Smooth muscle cell (in vitro differentiated cells): ENCODE results near the gene AIFM3. TPM values are rescaled to one million over a fixed set of nuclear protein-coding genes. Genes with fewer than 3 reads are reported as not detected.

Experiments
- DNase-seq: peaks from one replicate; lab custom pipeline; 2025; ENCODE audit not compliant: unreplicated experiment; lab: John Stamatoyannopoulos, UW
- H2AFZ ChIP-seq: fragments of 200-600 bp; sonication (generic); 2 replicates; pipeline ENCODE4 v1.6.0; 2016; ENCODE audit warnings: antibody characterized with exemption, low read depth, mild to moderate bottlenecking
- H3F3A ChIP-seq: fragments of 200-600 bp; sonication (generic); 2 replicates; pipeline ENCODE4 v1.6.0; 2017; ENCODE audit warnings: antibody characterized with exemption, low read depth
- H3K27ac ChIP-seq: fragments of 200-600 bp; sonication (generic); 2 replicates; pipeline ENCODE4 v1.5.1; 2016; ENCODE audit warnings: low read depth, mild to moderate bottlenecking
- H3K27me3 ChIP-seq: fragments of 200-600 bp; sonication (generic); 2 replicates; pipeline ENCODE4 v1.6.1; 2016; ENCODE audit warnings: low read depth, mild to moderate bottlenecking
- H3K36me3 ChIP-seq: fragments of 200-600 bp; sonication (generic); 2 replicates; pipeline ENCODE4 v1.5.1; 2016; ENCODE audit warnings: low read depth
- H3K4me1 ChIP-seq: fragments of 200-600 bp; sonication (generic); 2 replicates; pipeline ENCODE4 v1.5.1; 2016; ENCODE audit warnings: low read depth
- H3K4me2 ChIP-seq: fragments of 200-600 bp; sonication (generic); 2 replicates; pipeline ENCODE4 v1.6.0; 2016; ENCODE audit warnings: mild to moderate bottlenecking
- H3K4me3 ChIP-seq: fragments of 200-600 bp; sonication (generic); 2 replicates; pipeline ENCODE4 v1.5.1; 2016; ENCODE audit warnings: mild to moderate bottlenecking
- H3K79me2 ChIP-seq: fragments of 200-600 bp; sonication (generic); 2 replicates; pipeline ENCODE4 v1.6.0; 2016; ENCODE audit warnings: low read depth, mild to moderate bottlenecking
- H3K9ac ChIP-seq: fragments of 200-600 bp; sonication (generic); 2 replicates; pipeline ENCODE4 v1.6.0; 2016; ENCODE audit warnings: low read depth
- H3K9me3 ChIP-seq: fragments of 200-600 bp; sonication (generic); replicated peaks from 2 replicates; pipeline ENCODE4 v1.5.1; 2016; ENCODE audit warnings: low read depth
- H4K20me1 ChIP-seq: fragments of 200-600 bp; sonication (generic); 2 replicates; pipeline ENCODE4 v1.6.0; 2016; ENCODE audit warnings: low read depth
- whole genome bisulfite sequencing: methylation state at CpG from one replicate; pipeline ENCODE4 v1.1.7; 2016; ENCODE audit warnings: low lambda C conversion rate; 5-methylcytosine and 5-hydroxymethylcytosine counted together
- polyA plus RNA-seq: library from polyadenylated mRNA; unstranded; fragments of >200 nt; fragmentation: Nextera tagmentation; extraction: Ambion mirVana; gene quantifications from 2 replicates; pipeline ENCODE4 v1.2.1, GENCODE V29; 2016
- total RNA-seq: library from RNA; depleted of rRNA; stranded (reverse); fragments of >200 nt; gene quantifications from 2 replicates; pipeline ENCODE4 v1.2.3, GENCODE V29; 2014
- TF ChIP-seq, protein P1 (sequence below): fragments of 200-600 bp; sonication (generic); IDR thresholded peaks from 2 replicates; pipeline ENCODE4 v1.5.1; 2017; ENCODE audit warnings: borderline replicate concordance, mild to moderate bottlenecking, antibody characterized with exemption; ENCODE audit not compliant: insufficient read depth, poor library complexity, severe bottlenecking

The AIFM3 gene
- total and polyA plus RNA-seq, 2 experiments from 2014 or later = 0.85 TPM; not detected in 1

DNA sequence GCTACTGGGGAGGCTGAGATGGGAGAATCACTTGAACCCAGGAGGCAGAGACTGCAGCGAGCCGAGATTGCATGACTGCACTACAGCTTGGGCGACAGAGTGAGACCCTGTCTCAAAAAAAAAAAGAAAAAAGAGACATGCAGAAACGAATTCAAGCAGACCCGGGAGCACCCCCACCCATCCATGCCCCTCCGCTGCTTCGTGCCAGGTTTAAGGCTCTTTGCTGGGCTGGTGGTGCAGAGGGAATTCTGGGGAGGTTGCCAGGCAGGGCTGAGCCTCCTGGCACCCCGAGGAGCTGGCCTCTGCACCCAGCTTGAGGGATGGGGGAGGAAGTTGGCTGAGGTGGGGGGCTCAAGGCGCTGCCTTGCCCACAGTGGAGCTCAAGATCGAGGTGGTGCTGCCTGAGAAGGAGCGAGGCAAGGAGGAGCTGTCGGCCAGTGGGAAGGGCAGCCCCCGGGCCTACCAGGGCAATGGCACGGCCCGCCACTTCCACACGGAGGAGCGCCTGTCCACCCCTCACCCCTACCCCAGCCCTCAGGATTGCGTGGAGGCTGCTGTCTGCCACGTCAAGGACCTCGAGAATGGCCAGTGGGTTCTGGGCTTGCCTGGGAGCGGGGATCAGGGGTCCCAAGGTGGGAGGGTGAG lies 6.0 kb downstream of the AIFM3 start:
- Histone ChIP-seq H3K27ac (no peak overlapping the region), H3K9me3 (no peaks in the 10 kb centered on the region), H4K20me1 (no peaks in the 10 kb centered on the region), H3K36me3 (no peaks in the 10 kb centered on the region), H3K4me2 (no peak overlapping the region), H3K9ac (no peak overlapping the region), H3K27me3 (no peaks in the 10 kb centered on the region), H3K4me3 (no peak overlapping the region), H3K4me1 (peaks cover 10% of the 10 kb centered on the region), H3F3A (no peaks in the 10 kb centered on the region), H2AFZ (no peak overlapping the region), H3K79me2 (no peaks in the 10 kb centered on the region)
- 82% methylated on average over 19 of the region's 21 CpGs for WGBS
- TF ChIP-seq, protein P1, sequence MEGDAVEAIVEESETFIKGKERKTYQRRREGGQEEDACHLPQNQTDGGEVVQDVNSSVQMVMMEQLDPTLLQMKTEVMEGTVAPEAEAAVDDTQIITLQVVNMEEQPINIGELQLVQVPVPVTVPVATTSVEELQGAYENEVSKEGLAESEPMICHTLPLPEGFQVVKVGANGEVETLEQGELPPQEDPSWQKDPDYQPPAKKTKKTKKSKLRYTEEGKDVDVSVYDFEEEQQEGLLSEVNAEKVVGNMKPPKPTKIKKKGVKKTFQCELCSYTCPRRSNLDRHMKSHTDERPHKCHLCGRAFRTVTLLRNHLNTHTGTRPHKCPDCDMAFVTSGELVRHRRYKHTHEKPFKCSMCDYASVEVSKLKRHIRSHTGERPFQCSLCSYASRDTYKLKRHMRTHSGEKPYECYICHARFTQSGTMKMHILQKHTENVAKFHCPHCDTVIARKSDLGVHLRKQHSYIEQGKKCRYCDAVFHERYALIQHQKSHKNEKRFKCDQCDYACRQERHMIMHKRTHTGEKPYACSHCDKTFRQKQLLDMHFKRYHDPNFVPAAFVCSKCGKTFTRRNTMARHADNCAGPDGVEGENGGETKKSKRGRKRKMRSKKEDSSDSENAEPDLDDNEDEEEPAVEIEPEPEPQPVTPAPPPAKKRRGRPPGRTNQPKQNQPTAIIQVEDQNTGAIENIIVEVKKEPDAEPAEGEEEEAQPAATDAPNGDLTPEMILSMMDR = no peak
- DNase-seq = no peak

GRCh38 chr22:20973634-20974286 lies 6.7 kb downstream of the AIFM3 start:
- no peak for DNase-seq
- Histone ChIP-seq H3K4me3 (no peak overlapping the region), H3K36me3 (no peaks in the 10 kb centered on the region), H3F3A (no peaks in the 10 kb centered on the region), H3K9me3 (no peaks in the 10 kb centered on the region), H4K20me1 (no peaks in the 10 kb centered on the region), H3K27ac (no peak overlapping the region), H3K4me1 (peaks cover 10% of the 10 kb centered on the region), H3K27me3 (no peaks in the 10 kb centered on the region), H3K79me2 (no peaks in the 10 kb centered on the region), H2AFZ (no peak overlapping the region), H3K4me2 (no peak overlapping the region), H3K9ac (no peak overlapping the region)
- 84% methylated on average over 20 of the region's 21 CpGs for WGBS
- TF ChIP-seq, protein P1 = no peak

DNA sequence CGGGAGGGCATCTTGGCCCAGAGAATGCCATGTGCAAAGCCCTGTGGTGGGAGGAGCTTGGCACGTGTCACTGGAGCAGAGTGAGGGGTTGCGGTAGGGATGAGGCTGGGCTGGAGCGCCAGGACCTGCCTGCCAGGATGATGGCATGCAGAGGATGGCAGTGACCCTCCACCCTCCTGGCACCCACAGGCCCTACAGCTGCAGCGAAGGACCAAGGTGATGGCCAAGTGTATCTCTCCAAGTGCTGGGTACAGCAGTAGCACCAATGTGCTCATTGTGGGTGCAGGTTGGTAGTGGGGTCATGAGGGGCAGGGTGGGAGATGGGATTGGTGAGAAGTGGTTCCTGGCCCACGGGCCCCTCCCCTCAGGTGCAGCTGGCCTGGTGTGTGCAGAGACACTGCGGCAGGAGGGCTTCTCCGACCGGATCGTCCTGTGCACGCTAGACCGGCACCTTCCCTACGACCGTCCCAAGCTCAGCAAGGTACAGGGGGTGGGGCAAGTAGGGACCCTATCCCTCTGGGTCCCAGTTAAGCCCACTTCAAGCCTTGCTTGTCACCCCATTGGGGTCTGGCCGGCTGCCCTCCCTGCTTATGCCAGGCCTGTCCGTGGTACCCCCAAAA lies 7.4 kb downstream of the AIFM3 start:
- Histone ChIP-seq H2AFZ (no peak overlapping the region), H3K27ac (no peak overlapping the region), H3K4me2 (no peak overlapping the region), H3K9me3 (no peaks in the 10 kb centered on the region), H3F3A (no peaks in the 10 kb centered on the region), H3K9ac (no peak overlapping the region), H4K20me1 (no peaks in the 10 kb centered on the region), H3K4me1 (peaks cover 10% of the 10 kb centered on the region), H3K79me2 (no peaks in the 10 kb centered on the region), H3K4me3 (no peak overlapping the region), H3K27me3 (no peaks in the 10 kb centered on the region), H3K36me3 (no peaks in the 10 kb centered on the region)
- 90% methylated on average over 16 of the region's 16 CpGs for WGBS
- no peak for DNase-seq
- TF ChIP-seq, protein P1 = no peak
